GM13976 (cell line): Measurements from ENCODE around the gene CBFA2T3.

Source experiments
- DNase-seq: peaks from one replicate; pipeline ENCODE4 v3.0.0; 2012; ENCODE audit warnings: low spot score
- in situ Hi-C: fragments of 300-500 bp; cut with MboI; formaldehyde crosslinking; loops from one replicate; pipeline ENCODE4 v1.12.0; 2022; ENCODE audit warnings: low sequenced_read_pairs, mixed read lengths, inconsistent platforms; ENCODE audit not compliant: unreplicated experiment
- TF ChIP-seq, protein P1 (sequence below): IDR thresholded peaks from 2 replicates; pipeline ENCODE4 v1.5.1; 2012; ENCODE audit warnings: borderline replicate concordance, mild to moderate bottlenecking; ENCODE audit not compliant: insufficient read depth; ENCODE audit errors: extremely low read depth, missing control alignments, control extremely low read depth

The CBFA2T3 gene

GRCh38 chr16:88867581-88868246, 109.3 kb downstream of the CBFA2T3 start:
- TF ChIP-seq, protein P1, sequence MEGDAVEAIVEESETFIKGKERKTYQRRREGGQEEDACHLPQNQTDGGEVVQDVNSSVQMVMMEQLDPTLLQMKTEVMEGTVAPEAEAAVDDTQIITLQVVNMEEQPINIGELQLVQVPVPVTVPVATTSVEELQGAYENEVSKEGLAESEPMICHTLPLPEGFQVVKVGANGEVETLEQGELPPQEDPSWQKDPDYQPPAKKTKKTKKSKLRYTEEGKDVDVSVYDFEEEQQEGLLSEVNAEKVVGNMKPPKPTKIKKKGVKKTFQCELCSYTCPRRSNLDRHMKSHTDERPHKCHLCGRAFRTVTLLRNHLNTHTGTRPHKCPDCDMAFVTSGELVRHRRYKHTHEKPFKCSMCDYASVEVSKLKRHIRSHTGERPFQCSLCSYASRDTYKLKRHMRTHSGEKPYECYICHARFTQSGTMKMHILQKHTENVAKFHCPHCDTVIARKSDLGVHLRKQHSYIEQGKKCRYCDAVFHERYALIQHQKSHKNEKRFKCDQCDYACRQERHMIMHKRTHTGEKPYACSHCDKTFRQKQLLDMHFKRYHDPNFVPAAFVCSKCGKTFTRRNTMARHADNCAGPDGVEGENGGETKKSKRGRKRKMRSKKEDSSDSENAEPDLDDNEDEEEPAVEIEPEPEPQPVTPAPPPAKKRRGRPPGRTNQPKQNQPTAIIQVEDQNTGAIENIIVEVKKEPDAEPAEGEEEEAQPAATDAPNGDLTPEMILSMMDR = no peak

DNA sequence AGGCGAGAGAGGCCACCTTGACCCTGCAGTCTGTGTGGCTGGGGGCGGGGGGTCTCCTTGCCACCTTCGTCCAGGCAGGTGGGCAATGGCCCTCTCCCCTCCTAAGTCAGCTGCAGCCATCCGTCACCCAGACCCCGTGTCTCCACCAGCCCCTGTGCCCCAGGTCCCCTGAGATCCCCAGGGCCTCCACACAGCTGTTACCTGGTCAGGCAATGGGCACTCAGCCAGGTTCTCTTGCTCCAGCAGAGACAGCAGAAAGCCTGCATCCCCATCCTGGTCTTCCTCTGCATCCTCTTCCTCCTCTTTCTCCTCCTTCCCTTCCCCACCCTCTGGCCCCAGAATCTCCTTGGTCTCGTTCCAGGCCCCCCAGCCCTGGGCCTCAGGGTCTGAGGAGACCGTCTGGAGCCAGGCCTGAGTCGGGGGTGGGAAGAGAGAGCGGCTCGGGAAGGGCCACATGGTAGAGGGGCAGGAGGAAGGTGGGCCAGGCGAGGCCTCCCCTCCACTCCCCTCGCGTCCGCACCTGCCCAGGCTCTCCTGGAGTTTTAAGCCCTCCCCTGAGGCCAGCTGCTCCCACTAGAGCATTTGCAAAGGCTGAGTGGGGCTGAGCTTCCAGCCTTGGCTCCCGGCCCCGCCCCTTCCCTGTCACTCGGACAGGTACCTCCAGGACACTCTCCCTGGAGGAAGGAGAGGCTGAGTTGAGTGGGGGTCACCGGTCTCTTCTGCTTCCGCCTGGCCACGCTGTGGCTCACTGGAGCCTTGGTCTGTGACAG, 110.7 kb downstream of the CBFA2T3 start, which contains the start of gene PABPN1L:
Gene PABPN1L (minus strand): TSS at position 510 of the 770 bp plus-strand sequence. CDS start 54 bp downstream, at position 456.
- in situ Hi-C loops = no loop called here
- TF ChIP-seq, protein P1 = no peak

More at GRCh38 chr16:88867581-88868246, 109.3 kb downstream of the CBFA2T3 start:
- in situ Hi-C loops = no loop called here
- DNase-seq = no peak

GRCh38 chr16:88865742-88866141, 111.3 kb downstream of the CBFA2T3 start:
- no peak for DNase-seq
- in situ Hi-C loops = no loop called here

More for the DNA sequence above, 110.7 kb downstream of the CBFA2T3 start, which contains the start of gene PABPN1L:
- no peak for DNase-seq

DNA sequence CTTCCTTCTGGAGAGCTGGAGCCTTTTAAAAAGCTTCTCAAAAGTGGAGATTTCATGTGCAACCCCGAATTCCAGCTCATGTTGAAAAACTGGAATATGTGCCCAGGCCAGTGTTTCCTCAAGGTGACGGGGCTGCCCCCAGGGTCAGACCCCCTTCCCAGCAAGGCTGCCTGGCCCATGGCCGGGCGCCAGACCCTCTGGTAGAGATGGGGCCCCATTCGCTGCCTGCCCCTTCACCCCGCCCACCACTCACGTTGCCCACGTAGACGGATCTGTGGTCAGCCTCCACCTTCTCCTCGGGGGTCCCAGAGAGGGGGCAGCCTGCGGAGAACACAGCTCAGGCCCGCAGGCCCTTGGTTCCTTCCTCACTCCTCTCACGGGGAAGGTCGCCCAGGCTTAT, 111.7 kb downstream of the CBFA2T3 start:
- TF ChIP-seq, protein P1 = no peak
- in situ Hi-C loops = no loop called here
- DNase-seq = no peak

More at GRCh38 chr16:88865742-88866141, 111.3 kb downstream of the CBFA2T3 start:
- TF ChIP-seq, protein P1 = no peak

DNA sequence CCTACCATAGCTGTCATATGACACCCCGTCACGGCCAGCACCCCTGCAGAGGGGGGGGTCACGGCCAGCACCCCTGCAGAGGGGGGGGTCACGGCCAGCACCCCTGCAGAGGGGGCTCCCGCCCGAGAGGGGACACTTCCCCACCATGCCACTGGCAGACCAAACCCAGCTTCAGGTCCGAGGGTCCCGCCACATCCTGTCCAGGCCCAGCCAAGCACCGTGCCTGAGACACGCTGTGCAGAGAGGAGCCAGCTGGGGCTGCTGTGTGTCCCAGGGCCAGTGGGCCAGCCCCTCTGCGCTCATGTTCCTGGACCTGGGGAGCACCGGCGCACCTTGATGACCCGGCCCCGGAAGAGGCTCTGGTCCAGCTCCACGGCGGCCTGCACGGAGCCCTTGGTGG, 112.5 kb downstream of the CBFA2T3 start:
- DNase-seq = no peak
- in situ Hi-C loops = no loop called here
- TF ChIP-seq, protein P1 = no peak

DNA sequence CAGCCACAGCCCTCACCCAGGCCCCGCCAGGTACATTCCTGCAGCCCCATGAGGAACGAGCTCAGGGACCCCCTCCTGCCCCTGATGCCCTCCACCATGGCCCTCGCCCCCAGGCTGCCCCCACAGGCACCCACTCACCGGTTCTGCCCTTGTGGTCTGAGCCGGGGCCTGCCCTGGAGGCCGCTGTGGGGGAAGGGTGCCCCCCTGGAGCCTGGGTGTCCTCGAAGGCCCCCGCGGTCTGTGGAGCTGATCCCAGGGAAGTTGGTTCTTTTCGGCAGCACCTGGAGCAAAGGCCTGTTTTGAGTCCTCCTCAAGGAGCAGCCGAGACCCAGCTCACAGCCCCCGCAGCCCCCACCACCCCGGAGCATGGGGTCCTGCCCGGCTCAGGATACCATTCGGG, 112.9 kb downstream of the CBFA2T3 start:
- TF ChIP-seq, protein P1 = no peak
- no peak for DNase-seq
- in situ Hi-C loops = no loop called here
